HepG2 (cell line): Measurements from ENCODE around the gene PRPSAP1. TPM values are rescaled to one million over a fixed set of nuclear protein-coding genes. Genes with fewer than 3 reads are reported as not detected.

ENCODE experiments used
- FOXK2 ChIP-seq: fragments of 450-650 bp; IDR thresholded peaks from 2 replicates; pipeline ENCODE4 v1.6.1; 2016
- GATAD2A ChIP-seq: IDR thresholded peaks from 2 replicates; pipeline ENCODE4 v1.6.1; 2016
- GZF1 ChIP-seq: sonication (generic); formaldehyde crosslinking; IDR thresholded peaks from 2 replicates; pipeline ENCODE4 v1.5.1; 2020; ENCODE audit warnings: mild to moderate bottlenecking, missing genetic modification reagents
- HMGXB3 ChIP-seq: sonication (generic); formaldehyde crosslinking; IDR thresholded peaks from 2 replicates; pipeline ENCODE4 v1.4.0; 2020; ENCODE audit warnings: missing genetic modification reagents, borderline replicate concordance
- JUND ChIP-seq: sonication (generic); formaldehyde crosslinking; IDR thresholded peaks from 2 replicates; pipeline ENCODE4 v1.8.0; 2022; ENCODE audit warnings: mild to moderate bottlenecking, missing genetic modification reagents
- MYPOP ChIP-seq: sonication (generic); formaldehyde crosslinking; IDR thresholded peaks from 2 replicates; pipeline ENCODE4 v1.8.1; 2023; ENCODE audit warnings: mild to moderate bottlenecking, moderate library complexity, missing genetic modification reagents
- NFATC3 ChIP-seq: sonication (generic); formaldehyde crosslinking; IDR thresholded peaks from 2 replicates; pipeline ENCODE4 v1.5.1; 2020; ENCODE audit warnings: mild to moderate bottlenecking, missing genetic modification reagents
- SETDB1 ChIP-seq: sonication (generic); formaldehyde crosslinking; IDR thresholded peaks from 2 replicates; pipeline ENCODE4 v1.5.1; 2020; ENCODE audit warnings: missing genetic modification reagents, mild to moderate bottlenecking, borderline replicate concordance
- TMF1 ChIP-seq: sonication (generic); formaldehyde crosslinking; IDR thresholded peaks from 2 replicates; pipeline ENCODE4 v1.8.1; 2022; ENCODE audit warnings: low read depth, missing genetic modification reagents
- ZBTB1 ChIP-seq: sonication (generic); formaldehyde crosslinking; IDR thresholded peaks from 2 replicates; pipeline ENCODE4 v1.4.0; 2020; ENCODE audit warnings: missing genetic modification reagents, borderline replicate concordance
- ZMYM3 ChIP-seq: sonication (generic); formaldehyde crosslinking; IDR thresholded peaks from 2 replicates; pipeline ENCODE4 v1.5.1; 2020; ENCODE audit warnings: mild to moderate bottlenecking, missing genetic modification reagents
- ZNF296 ChIP-seq: sonication (generic); formaldehyde crosslinking; conservative IDR thresholded peaks from 2 replicates; pipeline ENCODE4 v1.5.0; 2020; ENCODE audit warnings: mild to moderate bottlenecking, missing genetic modification reagents
- ZNF326 ChIP-seq: sonication (generic); formaldehyde crosslinking; IDR thresholded peaks from 2 replicates; pipeline ENCODE4 v1.4.0; 2020; ENCODE audit warnings: missing genetic modification reagents, borderline replicate concordance
- ZNF557 ChIP-seq: sonication (generic); formaldehyde crosslinking; IDR thresholded peaks from 2 replicates; pipeline ENCODE4 v1.4.0; 2020; ENCODE audit warnings: missing genetic modification reagents
- ZNF589 ChIP-seq: sonication (generic); formaldehyde crosslinking; conservative IDR thresholded peaks from 2 replicates; pipeline ENCODE4 v1.8.0; 2022; ENCODE audit warnings: mild to moderate bottlenecking, moderate library complexity, missing genetic modification reagents
- ZNF776 ChIP-seq: sonication (generic); formaldehyde crosslinking; IDR thresholded peaks from 2 replicates; pipeline ENCODE4 v1.4.0; 2020; ENCODE audit warnings: mild to moderate bottlenecking, missing genetic modification reagents
- polyA plus RNA-seq, 8 experiments: library from polyadenylated mRNA; depleted of rRNA in 3 of 8; stranded (reverse) in 7 of 8; unstranded in 1 of 8; fragments of >200 nt; fragmentation: Illumina TruSeq in 4 of 8; extraction: Trizol in 4 of 8; gene quantifications; 2 replicates each; pipeline versions ENCODE4 v1.2.1 to v1.2.3, GENCODE V29; 2011 to 2016; ENCODE audit warnings: low read depth in 4 of 8, missing spikeins in 1 of 8, mixed read lengths in 1 of 8; ENCODE audit not compliant: insufficient read depth in 1 of 8
- total RNA-seq, 5 experiments: library from RNA; depleted of rRNA; stranded (reverse); fragments of >200 nt; fragmentation: Illumina TruSeq; extraction: Trizol; gene quantifications; 2 replicates each; pipeline ENCODE4 v1.2.3, GENCODE V29; 2016; ENCODE audit warnings: low read depth in 1 of 5
- TF ChIP-seq, protein P1 (sequence below): sonication (generic); formaldehyde crosslinking; IDR thresholded peaks from 2 replicates; pipeline ENCODE4 v1.4.0; 2020; ENCODE audit warnings: missing genetic modification reagents
- TF ChIP-seq, protein P2 (sequence below): sonication (generic); formaldehyde crosslinking; IDR thresholded peaks from 2 replicates; pipeline ENCODE4 v1.5.1; 2020; ENCODE audit warnings: mild to moderate bottlenecking, missing genetic modification reagents

Gene PRPSAP1
- total and polyA plus RNA-seq, 2 of the 13 experiments (the other 11 are each of a cell fraction or from before 2014, with no cell fraction given), result 91.1 to 314 TPM

DNA sequence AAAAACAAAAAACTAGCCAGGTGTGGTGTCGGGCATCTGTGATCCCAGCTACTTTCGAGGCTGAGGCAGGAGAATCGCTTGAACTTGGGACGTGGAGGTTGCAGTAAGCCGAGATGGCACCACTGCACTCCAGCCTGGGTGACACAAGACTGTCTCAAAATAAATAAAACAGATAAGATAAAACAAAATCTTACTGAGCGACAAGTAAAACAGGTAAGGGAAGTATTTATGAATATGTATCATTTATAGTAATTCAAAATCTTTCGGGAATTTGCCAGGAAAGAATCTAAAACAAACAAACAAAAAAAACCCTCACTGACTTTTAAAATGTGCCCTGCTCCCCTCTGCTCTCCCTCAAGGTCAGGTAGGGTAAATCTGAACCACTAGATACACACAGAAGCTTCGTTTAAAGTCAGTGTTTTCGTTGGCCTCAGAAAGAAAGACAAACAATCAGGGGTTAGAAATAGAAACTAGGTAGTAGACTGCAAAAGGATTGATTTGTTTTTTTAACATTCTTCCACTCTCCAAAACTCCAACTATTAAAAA is 2.1 kb downstream of the PRPSAP1 start (continued):
- TF ChIP-seq, protein P1, sequence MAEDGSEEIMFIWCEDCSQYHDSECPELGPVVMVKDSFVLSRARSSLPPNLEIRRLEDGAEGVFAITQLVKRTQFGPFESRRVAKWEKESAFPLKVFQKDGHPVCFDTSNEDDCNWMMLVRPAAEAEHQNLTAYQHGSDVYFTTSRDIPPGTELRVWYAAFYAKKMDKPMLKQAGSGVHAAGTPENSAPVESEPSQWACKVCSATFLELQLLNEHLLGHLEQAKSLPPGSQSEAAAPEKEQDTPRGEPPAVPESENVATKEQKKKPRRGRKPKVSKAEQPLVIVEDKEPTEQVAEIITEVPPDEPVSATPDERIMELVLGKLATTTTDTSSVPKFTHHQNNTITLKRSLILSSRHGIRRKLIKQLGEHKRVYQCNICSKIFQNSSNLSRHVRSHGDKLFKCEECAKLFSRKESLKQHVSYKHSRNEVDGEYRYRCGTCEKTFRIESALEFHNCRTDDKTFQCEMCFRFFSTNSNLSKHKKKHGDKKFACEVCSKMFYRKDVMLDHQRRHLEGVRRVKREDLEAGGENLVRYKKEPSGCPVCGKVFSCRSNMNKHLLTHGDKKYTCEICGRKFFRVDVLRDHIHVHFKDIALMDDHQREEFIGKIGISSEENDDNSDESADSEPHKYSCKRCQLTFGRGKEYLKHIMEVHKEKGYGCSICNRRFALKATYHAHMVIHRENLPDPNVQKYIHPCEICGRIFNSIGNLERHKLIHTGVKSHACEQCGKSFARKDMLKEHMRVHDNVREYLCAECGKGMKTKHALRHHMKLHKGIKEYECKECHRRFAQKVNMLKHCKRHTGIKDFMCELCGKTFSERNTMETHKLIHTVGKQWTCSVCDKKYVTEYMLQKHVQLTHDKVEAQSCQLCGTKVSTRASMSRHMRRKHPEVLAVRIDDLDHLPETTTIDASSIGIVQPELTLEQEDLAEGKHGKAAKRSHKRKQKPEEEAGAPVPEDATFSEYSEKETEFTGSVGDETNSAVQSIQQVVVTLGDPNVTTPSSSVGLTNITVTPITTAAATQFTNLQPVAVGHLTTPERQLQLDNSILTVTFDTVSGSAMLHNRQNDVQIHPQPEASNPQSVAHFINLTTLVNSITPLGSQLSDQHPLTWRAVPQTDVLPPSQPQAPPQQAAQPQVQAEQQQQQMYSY (CRISPR knock-in tag), result no peak
- TF ChIP-seq FOXK2 (no peak), NFATC3 (CRISPR knock-in tag) (no peak), GATAD2A (peak; percentile 86; the same call in 1 of the 2 replicates), TMF1 (CRISPR knock-in tag) (no peak), SETDB1 (CRISPR knock-in tag) (no peak), ZNF296 (CRISPR knock-in tag) (no peak), GZF1 (CRISPR knock-in tag) (no peak; the same call in 1 of the 2 replicates), ZNF589 (no peak), MYPOP (CRISPR knock-in tag) (peak; percentile 45; the same call in 1 of the 2 replicates), ZMYM3 (peak; percentile 84), ZNF557 (peak; percentile 48; the same call in 1 of the 2 replicates), ZNF326 (CRISPR knock-in tag) (no peak), HMGXB3 (CRISPR knock-in tag) (no peak), ZNF776 (CRISPR knock-in tag) (no peak), ZBTB1 (CRISPR knock-in tag) (no peak), JUND (CRISPR knock-in tag) (no peak)
- TF ChIP-seq, protein P2, sequence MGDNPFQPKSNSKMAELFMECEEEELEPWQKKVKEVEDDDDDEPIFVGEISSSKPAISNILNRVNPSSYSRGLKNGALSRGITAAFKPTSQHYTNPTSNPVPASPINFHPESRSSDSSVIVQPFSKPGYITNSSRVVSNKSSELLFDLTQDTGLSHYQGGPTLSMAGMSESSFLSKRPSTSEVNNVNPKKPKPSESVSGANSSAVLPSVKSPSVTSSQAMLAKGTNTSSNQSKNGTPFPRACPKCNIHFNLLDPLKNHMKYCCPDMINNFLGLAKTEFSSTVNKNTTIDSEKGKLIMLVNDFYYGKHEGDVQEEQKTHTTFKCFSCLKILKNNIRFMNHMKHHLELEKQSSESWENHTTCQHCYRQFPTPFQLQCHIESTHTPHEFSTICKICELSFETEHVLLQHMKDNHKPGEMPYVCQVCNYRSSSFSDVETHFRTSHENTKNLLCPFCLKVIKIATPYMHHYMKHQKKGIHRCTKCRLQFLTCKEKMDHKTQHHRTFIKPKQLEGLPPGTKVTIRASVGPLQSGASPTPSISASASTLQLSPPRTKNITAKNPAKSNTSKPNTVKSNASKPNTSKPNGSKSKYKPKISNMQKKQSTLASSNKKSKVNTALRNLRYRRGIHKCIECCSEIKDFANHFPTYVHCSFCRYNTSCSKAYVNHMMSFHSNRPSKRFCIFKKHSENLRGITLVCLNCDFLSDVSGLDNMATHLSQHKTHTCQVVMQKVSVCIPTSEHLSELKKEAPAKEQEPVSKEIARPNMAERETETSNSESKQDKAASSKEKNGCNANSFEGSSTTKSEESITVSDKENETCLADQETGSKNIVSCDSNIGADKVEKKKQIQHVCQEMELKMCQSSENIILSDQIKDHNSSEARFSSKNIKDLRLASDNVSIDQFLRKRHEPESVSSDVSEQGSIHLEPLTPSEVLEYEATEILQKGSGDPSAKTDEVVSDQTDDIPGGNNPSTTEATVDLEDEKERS (CRISPR knock-in tag), result peak; percentile 46; the same call in 1 of the 2 replicates
